Measurements from ENCODE around the gene CHSY1.

Gene CHSY1

GRCh38 chr15:101280007-101280406 is 28.2 kb upstream of the CHSY1 start:
- H3K79me2 ChIP-seq, result no peaks in the 10 kb centered on the region
- H2AFZ ChIP-seq, result no peak overlapping the region
- no peak overlapping the region for H3K4me3 ChIP-seq (ENCODE audit: low read depth, low read length)
- no peaks in the 10 kb centered on the region for H3K9me3 ChIP-seq (ENCODE audit: control insufficient read depth, low read length)
- no peak overlapping the region for H3K9ac ChIP-seq
- TF ChIP-seq CTCF (IDR thresholded peaks at IDR 0.05), result no peak
- no peaks in the 10 kb centered on the region for H3K36me3 ChIP-seq (ENCODE audit: control insufficient read depth, insufficient read depth, low read length)
- H3K27me3 ChIP-seq (ENCODE audit: control insufficient read depth, insufficient read depth, low read length), result no peaks in the 10 kb centered on the region
- H3K27ac ChIP-seq, result no peak overlapping the region
- no peaks in the 10 kb centered on the region for H3K4me1 ChIP-seq
- H3K4me2 ChIP-seq (ENCODE audit: low read length), result no peak overlapping the region

- H3K4me2 ChIP-seq (ENCODE audit: low read length), result peak overlapping the region; percentile 71
- H3K4me3 ChIP-seq (ENCODE audit: low read depth, low read length), result peak overlapping the region; percentile 81
- H3K27ac ChIP-seq, result peak overlapping the region; percentile 53
- no peaks in the 10 kb centered on the region for H3K36me3 ChIP-seq (ENCODE audit: control insufficient read depth, insufficient read depth, low read length)
- no peaks in the 10 kb centered on the region for H3K9me3 ChIP-seq (ENCODE audit: control insufficient read depth, low read length)
- no peaks in the 10 kb centered on the region for H3K27me3 ChIP-seq (ENCODE audit: control insufficient read depth, insufficient read depth, low read length)
- no peaks in the 10 kb centered on the region for H3K79me2 ChIP-seq
- TF ChIP-seq CTCF (IDR thresholded peaks at IDR 0.05), result no peak
- H2AFZ ChIP-seq, result peak overlapping the region; percentile 58
- H3K4me1 ChIP-seq, result no peaks in the 10 kb centered on the region
- H3K9ac ChIP-seq, result no peak overlapping the region
These were observed 26.2 kb upstream of the CHSY1 start for GRCh38 chr15:101277943-101278564.

GRCh38 chr15:101277038-101277822 is 25.4 kb upstream of the CHSY1 start, which contains the start of gene SELENOS:
Gene SELENOS (minus strand): TSS chr15:101277485. CDS start chr15:101277417, 68 bp downstream.
- no peak for TF ChIP-seq CTCF (IDR thresholded peaks at IDR 0.05)
- H3K79me2 ChIP-seq, result no peaks in the 10 kb centered on the region
- no peaks in the 10 kb centered on the region for H3K27me3 ChIP-seq (ENCODE audit: control insufficient read depth, insufficient read depth, low read length)
- H3K4me2 ChIP-seq (ENCODE audit: low read length), result peak within 1 kb of the TSS; percentile 87
- H3K9ac ChIP-seq, result no peak within 1 kb of the TSS
- H3K9me3 ChIP-seq (ENCODE audit: control insufficient read depth, low read length), result no peaks in the 10 kb centered on the region
- H2AFZ ChIP-seq, result peak within 1 kb of the TSS; percentile 82
- H3K36me3 ChIP-seq (ENCODE audit: control insufficient read depth, insufficient read depth, low read length), result no peaks in the 10 kb centered on the region
- peak within 1 kb of the TSS; percentile 81 for H3K4me3 ChIP-seq (ENCODE audit: low read depth, low read length)
- H3K4me1 ChIP-seq, result no peaks in the 10 kb centered on the region
- H3K27ac ChIP-seq, result peak within 1 kb of the TSS; percentile 64

GRCh38 chr15:101276501-101277037 is 24.7 kb upstream of the CHSY1 start:
- H3K27me3 ChIP-seq (ENCODE audit: control insufficient read depth, insufficient read depth, low read length), result no peaks in the 10 kb centered on the region
- no peaks in the 10 kb centered on the region for H3K36me3 ChIP-seq (ENCODE audit: control insufficient read depth, insufficient read depth, low read length)
- no peak for TF ChIP-seq CTCF (IDR thresholded peaks at IDR 0.05)
- peak overlapping the region; percentile 87 for H3K4me2 ChIP-seq (ENCODE audit: low read length)
- H3K27ac ChIP-seq, result peak overlapping the region; percentile 64
- no peak overlapping the region for H3K9ac ChIP-seq
- H3K4me3 ChIP-seq (ENCODE audit: low read depth, low read length), result peak overlapping the region; percentile 81
- H2AFZ ChIP-seq, result peak overlapping the region; percentile 82
- no peaks in the 10 kb centered on the region for H3K9me3 ChIP-seq (ENCODE audit: control insufficient read depth, low read length)
- no peaks in the 10 kb centered on the region for H3K79me2 ChIP-seq
- H3K4me1 ChIP-seq, result no peaks in the 10 kb centered on the region
